G401 (cell line): ENCODE measurements around the gene RBBP4. TPM values are rescaled to one million over a fixed set of nuclear protein-coding genes. Genes with fewer than 3 reads are reported as not detected.
"Not testable (repeated sequence)": the region's sequence is repeated elsewhere in the genome, so short reads cannot be mapped to it uniquely, and the experiment has no call there.

Experiments
- DNase-seq: peaks from one replicate; pipeline ENCODE4 v3.0.0-alpha.2; 2015; ENCODE audit warnings: low spot score
- in situ Hi-C: cut with HindIII; loops from 2 replicates; pipeline ENCODE4 v1.10.0; 2016; ENCODE audit warnings: low sequenced_read_pairs, mixed read lengths
- total RNA-seq: library from RNA; depleted of rRNA; stranded (reverse); fragments of >200 nt; shearing (Covaris generic); gene quantifications from 2 replicates; pipeline ENCODE4 v1.2.3, GENCODE V29; 2014

Gene RBBP4
- total RNA-seq, 1 experiment from 2014 or later, result 289 TPM

DNA sequence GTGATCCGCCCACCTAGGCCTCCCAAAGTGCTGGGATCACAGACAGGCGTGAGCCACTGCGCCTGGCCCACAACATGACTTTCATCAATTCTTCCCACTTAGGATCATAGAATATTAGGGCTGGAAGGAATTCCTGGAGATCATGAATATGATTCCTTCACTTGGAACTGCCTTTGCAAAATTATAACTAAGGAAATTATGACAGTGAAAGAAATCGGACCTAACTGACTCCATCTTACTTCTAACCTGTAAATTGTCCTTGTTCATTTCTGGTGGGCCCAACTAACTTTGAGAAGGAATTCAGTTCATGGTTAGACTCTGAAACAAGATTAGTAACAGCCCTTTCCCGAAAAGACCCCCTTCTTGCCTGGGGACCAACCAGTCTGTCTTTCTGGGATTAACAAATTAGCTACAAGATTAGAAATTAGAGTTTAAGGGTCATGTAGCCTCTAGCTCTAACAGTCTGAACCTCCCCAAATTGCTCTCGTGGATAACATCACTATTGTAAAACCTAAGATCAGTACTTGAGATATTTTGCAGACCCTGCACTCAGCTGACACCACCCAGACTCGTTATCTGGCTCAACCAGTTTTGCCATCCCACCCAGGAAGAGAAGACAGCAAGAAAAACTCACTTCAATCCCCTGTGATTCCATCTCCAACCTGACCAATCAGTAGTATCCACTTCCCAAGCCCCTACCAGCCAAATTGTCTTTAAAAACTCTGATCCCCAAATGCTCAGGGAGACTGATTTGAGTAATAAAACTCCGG lies 15.3 kb upstream of the RBBP4 start:
- in situ Hi-C loops, result no loop called here
- DNase-seq, result no peak

DNA sequence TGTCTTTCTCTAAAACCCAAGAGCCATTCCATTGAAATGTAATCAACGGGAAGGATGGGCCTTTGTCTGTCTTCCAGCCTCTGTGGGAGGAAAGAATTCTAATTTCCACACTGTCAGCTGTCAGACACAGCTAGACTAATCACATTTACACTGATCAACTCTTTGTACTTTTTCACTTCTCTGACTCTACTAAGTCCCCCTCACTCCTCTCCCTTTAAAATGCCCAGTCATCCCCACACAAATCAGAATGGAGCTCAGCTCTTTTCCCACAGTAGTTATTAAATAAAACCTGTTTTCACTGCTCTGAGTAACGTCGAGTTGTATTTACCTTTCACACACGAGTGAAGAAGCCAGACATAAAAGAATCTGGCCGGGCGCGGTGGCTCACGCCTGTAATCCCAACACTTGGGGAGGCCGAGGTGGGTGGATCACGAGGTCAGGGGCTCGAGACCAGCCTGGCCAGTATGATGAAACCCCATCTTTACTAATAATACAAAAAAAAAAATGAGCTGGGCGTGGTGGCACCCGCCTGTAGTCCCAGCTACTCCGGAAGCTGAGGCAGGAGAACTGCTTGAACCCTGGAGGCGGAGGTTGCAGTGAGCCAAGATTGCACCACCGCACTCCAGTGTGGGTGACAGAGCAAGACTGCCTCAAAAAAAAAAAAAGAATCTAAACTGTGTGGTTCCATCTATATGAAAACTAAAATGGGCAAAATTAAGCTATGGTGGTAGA lies 13.9 kb upstream of the RBBP4 start:
- in situ Hi-C loops, result no loop called here
- no peak for DNase-seq

DNA sequence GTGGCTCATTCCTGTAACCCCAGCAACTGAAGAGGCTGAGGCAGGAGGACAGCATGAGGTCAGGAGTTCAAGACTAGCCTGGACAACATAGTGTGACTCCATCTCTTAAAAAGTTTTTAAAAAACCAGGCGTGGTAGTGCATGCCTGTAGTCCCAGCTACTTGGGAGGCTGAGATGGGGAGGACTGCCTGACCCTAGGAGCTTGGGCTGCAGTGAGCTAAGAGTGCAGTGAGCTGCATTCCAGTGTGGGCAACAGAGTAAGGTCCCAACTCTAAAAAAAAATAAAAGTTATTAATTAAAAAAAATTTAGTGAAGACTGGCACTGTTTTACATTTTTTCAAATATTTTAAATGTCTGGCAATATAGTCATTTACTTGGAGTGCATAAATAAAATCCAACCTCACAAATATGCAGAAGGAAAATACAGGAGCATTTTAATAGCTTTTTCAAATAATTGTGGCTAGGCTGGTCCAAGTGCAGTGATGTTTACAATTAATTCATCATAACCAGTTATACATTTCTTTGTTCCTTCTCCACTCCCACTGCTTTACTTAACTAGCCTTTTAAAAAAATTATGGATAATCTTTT lies 11.4 kb upstream of the RBBP4 start:
- in situ Hi-C loops, result no loop called here
- DNase-seq, result no peak

DNA sequence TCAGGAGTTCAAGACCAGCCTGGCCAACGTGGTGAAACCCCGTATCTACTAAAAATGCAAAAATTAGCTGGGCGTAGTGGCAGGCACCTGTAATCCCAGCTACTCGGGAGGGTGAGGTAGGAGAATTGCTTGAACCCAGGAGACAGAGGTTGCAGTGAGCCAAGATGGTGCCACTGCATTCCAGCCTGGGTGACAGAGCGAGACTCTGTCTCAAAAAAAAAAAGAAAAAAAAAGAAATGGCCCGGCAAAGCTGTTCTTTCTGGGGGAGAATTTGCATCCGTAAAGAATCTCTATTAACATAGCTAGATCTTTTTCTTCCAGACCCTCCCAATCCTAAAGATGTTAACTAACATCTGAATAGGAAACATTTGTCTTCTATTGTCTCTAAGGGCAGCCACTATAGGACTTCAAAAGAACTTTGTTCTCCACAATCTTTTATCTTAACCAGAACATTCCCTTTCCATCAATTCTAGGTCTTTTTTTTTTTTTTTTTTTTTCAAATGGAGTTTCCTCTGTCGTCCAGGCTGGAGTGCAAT lies 8.6 kb upstream of the RBBP4 start:
- DNase-seq, in situ Hi-C loops: not testable (repeated sequence)

DNA sequence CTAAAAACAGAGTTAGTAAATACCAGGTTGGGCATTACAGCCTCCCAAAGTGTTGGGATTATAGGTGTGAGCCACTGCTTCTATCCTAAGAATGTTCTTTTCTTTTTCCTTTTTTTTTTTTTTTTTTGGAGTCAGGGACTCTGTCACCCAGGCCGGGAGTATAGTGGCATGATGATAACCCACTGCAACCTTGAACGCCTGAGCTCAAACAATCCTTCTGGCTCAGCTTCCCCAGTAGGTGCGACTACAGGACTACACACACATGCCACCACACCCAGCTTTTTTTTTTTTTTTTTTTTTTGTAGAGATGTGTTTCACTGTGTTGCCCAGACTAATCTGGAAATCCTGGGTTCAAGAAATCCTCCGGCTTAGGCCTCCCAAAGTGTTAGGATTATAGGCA lies 6.6 kb upstream of the RBBP4 start:
- DNase-seq, result no peak
- in situ Hi-C loops, result no loop called here

DNA sequence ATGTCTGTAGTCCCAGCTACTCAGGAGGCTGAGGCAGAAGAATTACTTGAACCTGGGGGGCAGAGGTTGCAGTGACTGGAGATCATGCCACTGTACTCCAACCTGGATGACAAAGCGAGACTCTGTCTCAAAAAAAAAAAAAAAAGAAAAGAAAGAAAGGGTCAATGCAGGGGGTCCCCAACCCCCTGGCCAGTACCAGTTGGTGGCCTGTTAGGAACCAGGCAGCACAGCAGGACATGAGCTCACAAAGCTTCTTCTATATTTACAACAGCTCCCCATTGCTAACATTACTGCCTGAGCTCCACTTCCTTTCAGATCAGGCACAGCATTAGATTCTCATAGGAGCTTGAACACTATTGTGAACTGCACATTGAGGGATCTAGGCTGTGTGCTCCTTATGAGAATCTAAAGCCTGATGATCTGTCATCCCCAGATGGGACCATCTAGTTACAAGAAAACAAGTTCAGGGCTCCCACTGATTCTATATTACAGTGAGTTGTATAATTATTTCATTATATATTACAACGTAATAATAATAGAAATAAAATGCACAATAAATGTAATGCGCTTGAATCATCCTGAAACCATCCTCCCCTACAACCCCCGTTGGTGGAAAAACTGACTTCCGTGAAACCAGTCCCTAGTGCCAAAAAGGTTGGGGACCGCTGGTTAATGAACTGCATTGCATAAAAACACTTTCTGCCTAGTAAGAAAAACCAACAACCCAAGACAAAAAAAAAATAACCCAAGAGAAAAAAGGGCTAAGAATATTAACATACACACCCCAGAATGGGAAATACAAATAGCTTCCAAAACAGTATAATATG lies 3.5 kb upstream of the RBBP4 start:
- in situ Hi-C loops, result no loop called here
- DNase-seq, result no peak

DNA sequence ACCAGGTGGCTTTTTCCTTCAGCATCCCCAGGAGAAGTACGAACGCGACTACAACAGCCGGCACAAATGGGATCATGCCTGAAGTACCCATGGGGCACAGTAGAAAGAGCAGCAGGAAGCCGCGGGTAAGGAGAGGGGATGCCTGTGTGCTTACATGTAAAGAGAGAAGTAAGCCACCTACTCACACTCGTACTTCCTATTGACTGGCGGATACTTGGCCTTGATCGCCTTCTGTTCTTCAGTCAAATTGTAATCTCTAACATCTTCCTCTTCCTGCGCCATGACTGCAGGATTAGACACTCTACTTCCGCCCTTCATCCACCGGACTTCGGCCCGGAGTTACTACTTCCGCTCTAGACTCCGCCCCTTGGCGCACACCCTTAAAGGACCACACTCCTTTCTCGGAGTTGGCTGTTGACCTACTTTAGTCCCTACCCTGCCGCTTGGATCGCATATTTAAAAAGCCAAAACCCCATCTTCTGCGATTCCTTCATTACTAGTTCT lies 708 bp upstream of the RBBP4 start, which contains the start of gene ZBTB8OS:
Gene ZBTB8OS, minus strand, starts transcription at position 303 of the 504 bp plus-strand sequence. Its CDS starts 21 bp downstream, at position 282.
- in situ Hi-C loops, result no loop called here
- DNase-seq, result peak; percentile 97

DNA sequence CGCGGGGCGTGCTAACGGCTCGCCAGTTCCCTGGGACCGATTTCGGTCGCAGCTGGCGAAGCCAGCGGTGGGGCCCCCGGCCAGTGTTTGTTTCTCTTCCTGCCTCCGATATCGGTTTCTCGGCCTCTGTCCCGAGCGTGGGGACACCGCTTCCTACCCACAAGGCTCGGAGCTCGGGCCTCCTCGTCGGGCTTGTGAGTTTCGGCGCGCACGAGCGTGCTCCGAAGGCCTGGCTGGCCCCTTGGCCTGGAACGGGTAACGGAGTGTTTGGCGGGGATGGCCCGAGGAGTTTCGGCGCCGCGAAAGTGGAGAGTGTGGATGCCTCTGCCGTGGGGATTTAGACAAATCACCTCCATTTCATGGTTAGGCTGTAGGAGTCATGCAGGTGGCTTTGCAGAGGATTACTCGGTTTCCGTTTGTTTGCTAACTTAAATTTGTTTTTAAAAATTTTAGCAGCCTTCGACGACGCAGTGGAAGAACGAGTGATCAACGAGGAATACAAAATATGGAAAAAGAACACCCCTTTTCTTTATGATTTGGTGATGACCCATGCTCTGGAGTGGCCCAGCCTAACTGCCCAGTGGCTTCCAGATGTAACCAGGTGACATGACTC lies 559 bp downstream of the RBBP4 start:
- no peak for DNase-seq
- in situ Hi-C loops, result no loop called here

DNA sequence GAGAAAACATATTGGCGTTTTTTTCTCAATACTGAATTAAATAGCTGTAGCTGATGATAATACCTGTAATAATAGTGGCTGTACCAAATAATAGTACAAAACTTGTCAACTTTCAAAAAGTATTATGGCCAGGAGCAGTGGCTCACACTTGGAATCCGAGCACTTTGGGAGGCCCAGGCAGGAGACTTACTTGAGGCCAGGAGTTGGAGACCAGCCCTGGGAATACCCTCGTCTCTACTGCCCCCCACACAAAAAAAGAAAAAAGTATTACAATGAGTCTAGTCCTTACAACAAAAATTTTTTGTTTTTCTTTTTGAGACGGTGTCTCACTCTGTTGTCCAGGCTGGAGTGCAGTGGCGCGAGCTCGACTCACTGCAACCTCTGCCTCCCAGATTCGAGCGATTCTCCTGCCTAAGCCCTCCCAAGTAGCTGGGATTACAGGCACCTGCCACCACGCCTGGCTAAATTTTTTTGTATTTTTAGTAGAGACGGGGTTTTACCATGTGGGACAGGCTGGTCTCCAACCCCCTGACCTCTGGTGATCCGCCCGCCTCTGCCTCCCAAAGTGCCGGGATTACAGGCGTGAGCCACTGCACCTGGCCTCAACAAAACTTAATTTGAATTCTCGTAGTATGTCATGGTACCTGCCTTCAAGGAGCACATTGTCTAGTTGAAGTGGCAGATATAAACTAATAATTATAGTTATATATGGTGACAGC lies 1.4 kb downstream of the RBBP4 start:
- in situ Hi-C loops, result no loop called here
- no peak for DNase-seq

DNA sequence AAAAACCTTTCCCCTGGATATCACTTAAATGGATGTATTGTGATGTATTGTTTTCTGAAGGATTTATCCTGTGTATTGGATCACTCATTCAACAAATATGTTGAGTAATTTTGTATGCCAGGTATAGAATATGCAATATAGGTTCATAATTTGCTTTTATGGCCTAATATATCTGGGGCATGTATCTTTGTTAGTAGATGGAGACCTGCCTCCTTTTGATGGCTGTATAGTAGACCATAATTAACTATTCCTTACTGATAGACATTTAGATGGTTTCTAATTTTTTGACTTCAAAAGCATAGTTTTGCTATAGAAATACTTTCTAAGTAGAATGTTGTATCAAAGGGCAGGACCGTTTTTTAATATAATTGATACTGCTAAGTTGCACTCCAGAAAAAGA lies 8.6 kb downstream of the RBBP4 start:
- in situ Hi-C loops, result no loop called here
- DNase-seq, result no peak

DNA sequence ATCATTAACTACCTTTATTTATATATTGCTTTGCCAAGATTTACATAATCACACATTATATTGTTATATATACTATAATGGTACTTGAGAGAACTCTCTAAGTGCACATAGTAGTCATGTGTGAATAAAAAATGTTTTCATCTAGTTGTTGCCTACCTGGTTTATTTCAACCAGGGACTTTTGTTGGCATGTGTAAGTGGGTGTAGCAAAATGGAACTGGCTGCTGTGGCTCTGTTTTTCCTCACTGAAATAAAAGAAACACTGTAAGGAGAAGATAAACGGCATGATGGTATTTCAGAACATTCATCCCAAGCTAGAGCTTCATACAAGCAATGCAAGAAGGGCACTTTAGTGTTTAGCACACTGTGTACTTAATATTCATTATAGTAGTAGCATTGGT lies 14.9 kb downstream of the RBBP4 start:
- in situ Hi-C loops, result no loop called here
- DNase-seq, result no peak

DNA sequence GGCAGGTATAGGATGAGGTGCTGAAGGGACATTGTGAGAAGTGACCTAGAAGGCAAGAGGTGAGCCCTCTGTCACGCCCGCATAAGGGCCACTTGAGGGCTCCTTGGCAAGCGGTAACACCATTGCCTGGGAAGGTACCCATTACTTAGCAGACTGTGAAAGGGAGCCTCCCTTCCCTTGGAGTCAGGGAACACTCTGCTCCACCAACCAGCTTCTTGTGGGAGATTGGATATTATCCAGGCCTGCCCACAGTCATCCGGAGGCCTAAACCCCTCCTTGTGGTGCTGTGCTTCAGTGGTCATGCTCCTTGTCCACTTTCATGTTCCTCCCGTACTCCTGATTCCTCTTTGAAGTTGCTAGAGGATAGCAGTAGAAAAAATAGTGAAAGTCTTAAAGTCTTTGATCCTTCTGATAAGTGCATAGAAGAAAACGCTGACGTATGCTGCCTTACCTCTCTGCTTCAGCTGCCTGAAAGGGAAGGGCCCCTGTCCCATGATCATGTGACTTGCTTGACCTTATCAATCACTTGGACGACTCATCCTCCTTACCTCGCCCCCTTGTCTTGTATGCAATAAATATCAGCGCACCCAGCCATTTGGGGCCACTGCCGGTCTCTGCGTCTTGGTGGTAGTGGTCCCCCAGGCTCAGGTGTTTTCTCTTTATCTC lies 16.0 kb downstream of the RBBP4 start:
- in situ Hi-C loops, result no loop called here
- DNase-seq, result no peak

DNA sequence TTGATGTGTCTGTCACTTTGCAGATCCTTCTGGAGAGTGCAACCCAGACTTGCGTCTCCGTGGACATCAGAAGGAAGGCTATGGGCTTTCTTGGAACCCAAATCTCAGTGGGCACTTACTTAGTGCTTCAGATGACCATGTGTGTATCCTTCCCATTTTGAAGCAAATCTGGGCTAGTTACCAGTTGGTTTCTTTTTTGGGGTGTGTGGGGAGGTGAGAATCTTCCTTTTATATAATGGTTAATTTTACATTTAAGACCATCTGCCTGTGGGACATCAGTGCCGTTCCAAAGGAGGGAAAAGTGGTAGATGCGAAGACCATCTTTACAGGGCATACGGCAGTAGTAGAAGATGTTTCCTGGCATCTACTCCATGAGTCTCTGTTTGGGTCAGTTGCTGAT lies 17.7 kb downstream of the RBBP4 start:
- not testable (repeated sequence) for DNase-seq

DNA sequence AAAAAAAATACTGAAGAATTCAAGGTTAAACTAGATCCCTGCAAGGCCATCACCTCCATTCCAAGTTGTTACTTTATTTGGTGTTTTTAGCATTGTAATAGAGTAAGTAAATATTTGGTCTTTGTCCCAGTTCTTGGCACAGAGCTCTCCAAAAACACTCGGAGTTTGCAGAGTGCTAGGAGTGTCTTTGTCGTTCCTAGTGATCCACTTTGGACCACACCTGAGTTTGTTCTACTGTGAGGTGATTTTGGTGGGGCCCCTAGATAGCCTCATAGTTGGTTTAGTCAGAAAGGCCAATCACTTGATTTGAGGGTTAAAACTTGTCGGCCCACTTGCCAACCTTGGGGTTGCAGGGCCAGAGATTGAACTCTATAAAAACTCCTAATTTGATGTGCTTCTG lies 25.9 kb downstream of the RBBP4 start:
- in situ Hi-C loops, result no loop called here
- no peak for DNase-seq

More for the DNA sequence above, 17.7 kb downstream of the RBBP4 start:
- in situ Hi-C loops, result not testable (repeated sequence)

DNA sequence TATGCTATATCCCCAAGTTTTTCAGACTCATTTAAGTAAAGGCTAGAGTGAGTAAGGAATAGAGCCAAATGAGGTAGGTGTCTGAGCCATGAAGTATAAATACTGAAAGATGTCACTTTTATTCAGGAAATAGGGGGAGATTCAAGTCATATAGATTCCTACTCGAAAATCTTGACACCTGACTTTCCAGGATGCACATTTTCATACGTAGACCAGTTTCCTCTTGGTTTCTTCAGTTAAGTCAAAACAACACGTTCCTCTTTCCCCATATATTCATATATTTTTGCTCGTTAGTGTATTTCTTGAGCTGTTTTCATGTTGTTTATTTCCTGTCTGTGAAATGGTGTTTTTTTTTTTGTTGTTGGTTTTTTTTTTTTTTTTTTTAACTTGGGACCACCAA lies 29.0 kb downstream of the RBBP4 start:
- DNase-seq, in situ Hi-C loops: not testable (repeated sequence)

DNA sequence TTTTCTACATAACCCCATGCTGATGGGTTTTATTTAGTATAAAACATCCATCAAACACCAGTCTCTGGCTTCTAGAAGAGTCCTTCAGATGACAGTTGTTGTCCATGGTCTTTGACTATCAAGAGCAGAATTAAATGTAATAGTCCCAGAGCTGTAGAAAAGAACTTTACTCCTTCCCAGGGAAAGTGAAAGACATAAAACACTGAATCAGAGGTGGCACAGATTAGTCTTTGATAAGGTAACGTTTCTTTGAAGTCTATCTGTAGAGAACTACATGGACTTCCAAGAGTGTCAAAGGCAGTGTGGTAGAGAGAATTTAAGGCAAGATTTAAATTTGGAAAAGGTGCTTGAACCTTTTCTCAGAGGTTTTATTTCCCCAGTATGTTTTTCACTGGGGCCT lies 29.6 kb downstream of the RBBP4 start:
- in situ Hi-C loops, result no loop called here
- no peak for DNase-seq

DNA sequence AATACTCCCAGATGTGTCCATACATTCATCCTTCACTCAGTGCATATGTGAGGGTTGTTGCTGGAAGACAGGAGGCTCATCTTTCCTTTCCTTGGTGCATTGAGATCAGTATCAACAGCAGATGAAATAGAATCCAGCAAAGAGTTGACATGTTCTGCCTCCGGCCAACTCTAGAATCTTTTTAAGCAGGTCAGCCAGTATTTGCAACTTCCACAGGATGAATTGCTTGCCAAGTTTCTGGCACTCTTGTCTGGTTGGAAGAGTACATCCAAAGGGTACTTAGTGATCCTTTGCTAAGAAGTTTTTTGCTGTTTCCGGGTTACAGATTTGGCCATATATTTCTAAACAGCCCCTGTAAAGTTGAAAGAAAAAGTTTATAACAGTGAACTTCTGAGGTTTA lies 30.5 kb downstream of the RBBP4 start:
- peak; percentile 32 for DNase-seq
- in situ Hi-C loops, result no loop called here
